Stimulated activated naive CD8-positive, alpha-beta T cell treated with anti-CD3 and anti-CD28 coated beads, Interleukin-15, Interleukin-2, amounts not matched to agents 100 U/mL and 50 U/mL, for 24 hours (primary cell): Measurements from ENCODE around the gene KIR3DL2.
A peak's percentile ranks its signal among the peaks of the same experiment; 100 is the strongest.
"Not testable (repeated sequence)": the region's sequence is repeated elsewhere in the genome, so short reads cannot be mapped to it uniquely, and the experiment has no call there.

Experiments
- ATAC-seq: fragments of 150-1000 bp; cut with Tn5 transposase; one replicate; pipeline ENCODE4 v1.10.0; 2021
- DNase-seq: peaks from one replicate; pipeline ENCODE4 v3.0.0; 2021

Gene KIR3DL2

DNA sequence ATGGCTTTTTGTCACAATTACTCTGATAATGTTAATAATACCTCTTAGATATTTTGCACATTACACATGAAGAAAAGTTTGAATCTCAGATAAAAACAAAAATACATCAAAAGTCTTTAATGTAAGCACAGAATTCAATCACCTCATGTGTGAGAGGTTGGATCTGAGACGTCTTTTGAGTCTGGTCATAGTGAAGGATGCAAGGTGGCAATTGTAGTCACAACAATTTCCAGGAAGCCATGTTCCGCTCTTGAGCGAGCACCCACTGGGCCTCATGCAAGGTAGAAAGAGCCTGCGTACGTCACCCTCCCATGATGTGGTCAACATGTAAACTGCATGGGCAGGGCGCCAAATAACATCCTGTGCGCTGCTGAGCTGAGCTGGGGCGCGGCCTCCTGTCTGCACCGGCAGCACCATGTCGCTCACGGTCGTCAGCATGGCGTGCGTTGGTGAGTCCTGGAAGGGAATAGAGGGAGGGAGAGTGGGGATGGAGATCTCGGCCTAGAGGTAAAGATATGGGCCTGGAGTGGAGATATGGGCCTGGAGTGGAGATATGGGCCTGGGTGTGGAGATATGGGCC lies at the start of gene KIR3DL2:
KIR3DL2 (plus strand) TSS at position 383 of the 580 bp plus-strand sequence; CDS start at position 416, 33 bp downstream.
- not testable (repeated sequence) for ATAC-seq, DNase-seq

DNA sequence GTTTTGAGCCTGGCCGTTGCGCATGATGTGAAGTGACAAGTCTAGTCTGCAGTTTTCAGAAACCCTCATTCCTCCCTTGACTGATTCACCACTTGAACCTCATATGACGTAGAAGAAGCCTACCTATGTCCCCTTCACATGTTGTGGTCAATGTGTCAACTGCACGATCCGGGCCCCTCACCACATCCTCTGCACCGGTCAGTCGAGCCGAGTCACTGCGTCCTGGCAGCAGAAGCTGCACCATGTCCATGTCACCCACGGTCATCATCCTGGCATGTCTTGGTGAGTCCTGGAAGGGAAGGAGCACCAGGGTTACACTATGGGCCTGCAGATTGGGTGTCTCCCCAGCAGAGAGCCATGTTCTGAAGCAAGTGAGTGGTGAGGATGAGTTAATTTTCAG lies 46.8 kb upstream of the KIR3DL2 start, which contains the start of gene KIR2DL4:
KIR2DL4 (plus strand) TSS at position 201 of the 400 bp plus-strand sequence; CDS start at position 243, 42 bp downstream.
- ATAC-seq (no peak), DNase-seq (no peak)

DNA sequence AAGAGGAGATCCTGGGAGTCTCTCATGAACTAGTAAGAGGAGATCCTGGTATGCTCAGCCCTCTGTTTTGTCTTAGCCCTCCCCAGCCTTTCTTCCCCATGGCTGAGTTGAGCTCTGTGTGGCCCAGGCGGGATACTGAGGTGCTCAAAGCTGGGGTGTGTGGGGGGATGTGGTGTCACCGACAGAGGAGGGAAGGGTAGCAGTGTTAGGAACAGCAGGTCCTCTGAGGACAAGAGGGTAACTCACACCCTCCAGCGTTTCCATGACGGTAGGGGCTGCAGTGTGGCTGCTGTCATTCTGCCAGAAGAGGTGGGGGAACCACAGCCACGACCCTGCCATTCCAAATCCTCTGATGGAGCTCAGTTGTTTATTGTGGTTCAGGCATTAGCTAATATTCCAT lies 46.1 kb upstream of the KIR3DL2 start:
- no peak for DNase-seq
- ATAC-seq: no peak

DNA sequence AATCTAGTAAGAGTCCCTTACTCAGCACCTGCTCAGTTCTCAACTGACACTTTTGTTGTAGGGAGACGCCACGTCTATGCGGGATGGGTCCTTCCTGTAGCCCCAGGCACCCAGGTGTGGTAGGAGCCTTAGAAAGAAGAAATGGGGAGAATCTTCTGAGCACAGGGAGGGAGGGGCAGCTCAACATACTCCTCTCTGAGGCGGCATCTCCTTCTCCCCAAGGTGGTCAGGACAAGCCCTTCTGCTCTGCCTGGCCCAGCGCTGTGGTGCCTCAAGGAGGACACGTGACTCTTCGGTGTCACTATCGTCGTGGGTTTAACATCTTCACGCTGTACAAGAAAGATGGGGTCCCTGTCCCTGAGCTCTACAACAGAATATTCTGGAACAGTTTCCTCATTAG lies 45.7 kb upstream of the KIR3DL2 start:
- DNase-seq: no peak
- no peak for ATAC-seq

DNA sequence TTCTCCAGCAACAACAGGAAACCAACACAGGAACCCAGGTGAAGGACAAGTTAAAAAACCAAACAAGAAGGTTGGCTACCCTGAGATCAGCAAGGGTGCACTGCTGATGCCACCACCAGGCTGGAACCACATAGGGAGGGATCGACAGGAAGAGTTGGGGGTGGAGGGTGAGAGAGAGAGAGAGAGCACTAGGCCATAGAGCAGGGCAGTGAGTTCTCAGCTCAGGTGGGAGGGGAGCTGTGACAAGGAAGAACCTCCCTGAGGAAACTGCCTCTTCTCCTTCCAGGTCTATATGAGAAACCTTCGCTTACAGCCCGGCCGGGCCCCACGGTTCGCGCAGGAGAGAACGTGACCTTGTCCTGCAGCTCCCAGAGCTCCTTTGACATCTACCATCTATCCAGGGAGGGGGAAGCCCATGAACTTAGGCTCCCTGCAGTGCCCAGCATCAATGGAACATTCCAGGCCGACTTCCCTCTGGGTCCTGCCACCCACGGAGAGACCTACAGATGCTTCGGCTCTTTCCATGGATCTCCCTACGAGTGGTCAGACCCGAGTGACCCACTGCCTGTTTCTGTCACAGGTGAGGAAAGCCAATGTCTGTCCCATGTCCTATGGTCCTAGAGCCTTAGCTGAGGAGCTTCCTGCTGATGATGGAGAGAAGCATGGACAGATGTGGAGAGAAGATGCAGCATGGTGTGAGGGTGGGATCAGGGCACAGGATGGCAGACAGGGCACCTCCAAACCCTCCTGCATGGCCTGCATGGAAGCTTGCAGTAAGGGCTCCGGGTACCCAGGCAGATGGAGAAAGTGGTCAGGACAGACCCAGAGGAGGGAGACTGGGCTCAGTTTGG lies 44.4 kb upstream of the KIR3DL2 start:
- ATAC-seq (no peak), DNase-seq (no peak)

DNA sequence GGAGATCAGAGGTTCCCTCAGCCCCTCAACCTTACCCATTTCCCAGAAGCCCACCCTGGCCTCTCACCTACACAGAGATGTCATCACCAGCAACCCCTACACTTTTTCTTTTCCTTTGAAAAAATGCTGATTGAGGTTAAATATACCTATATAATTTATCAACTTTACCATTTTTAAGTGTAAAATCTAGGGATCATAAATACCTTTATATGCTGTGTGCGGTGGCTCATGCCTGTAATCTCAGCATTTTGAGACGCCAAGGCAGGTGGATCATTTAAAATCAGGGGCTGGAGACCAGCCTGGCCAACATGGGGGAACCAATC lies 43.8 kb upstream of the KIR3DL2 start:
- no peak for ATAC-seq
- DNase-seq: no peak

DNA sequence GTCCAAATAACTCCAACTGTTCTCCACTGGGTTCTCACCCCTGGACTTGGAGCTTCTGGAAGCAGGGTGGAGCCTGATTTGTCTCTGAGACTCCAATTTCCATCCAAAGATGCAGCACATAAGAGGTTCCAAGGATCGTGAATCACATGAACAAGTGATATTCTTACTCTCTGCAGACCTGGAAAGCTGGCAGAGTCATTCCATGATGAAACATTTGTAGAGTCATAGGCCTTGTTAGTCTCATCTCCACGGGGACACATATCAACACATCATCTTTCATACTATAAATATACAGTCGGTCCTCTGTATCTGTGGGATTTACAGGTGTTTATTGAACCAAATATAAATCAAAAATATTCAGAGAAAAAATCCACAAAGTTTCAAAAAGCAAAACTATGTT lies 35.7 kb upstream of the KIR3DL2 start:
- not testable (repeated sequence) for ATAC-seq, DNase-seq

DNA sequence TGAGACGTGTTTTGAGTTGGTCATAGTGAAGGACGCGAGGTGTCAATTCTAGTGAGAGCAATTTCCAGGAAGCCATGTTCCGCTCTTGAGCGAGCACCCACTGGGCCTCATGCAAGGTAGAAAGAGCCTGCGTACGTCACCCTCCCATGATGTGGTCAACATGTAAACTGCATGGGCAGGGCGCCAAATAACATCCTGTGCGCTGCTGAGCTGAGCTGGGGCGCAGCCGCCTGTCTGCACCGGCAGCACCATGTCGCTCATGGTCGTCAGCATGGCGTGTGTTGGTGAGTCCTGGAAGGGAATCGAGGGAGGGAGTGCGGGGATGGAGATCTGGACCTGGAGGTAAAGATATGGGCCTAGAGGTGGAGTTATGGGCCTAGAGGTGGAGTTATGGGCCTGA lies 34.0 kb upstream of the KIR3DL2 start, which contains the start of gene KIR3DL1:
KIR3DL1 (plus strand) TSS at position 218 of the 400 bp plus-strand sequence.
- not testable (repeated sequence) for DNase-seq, ATAC-seq

DNA sequence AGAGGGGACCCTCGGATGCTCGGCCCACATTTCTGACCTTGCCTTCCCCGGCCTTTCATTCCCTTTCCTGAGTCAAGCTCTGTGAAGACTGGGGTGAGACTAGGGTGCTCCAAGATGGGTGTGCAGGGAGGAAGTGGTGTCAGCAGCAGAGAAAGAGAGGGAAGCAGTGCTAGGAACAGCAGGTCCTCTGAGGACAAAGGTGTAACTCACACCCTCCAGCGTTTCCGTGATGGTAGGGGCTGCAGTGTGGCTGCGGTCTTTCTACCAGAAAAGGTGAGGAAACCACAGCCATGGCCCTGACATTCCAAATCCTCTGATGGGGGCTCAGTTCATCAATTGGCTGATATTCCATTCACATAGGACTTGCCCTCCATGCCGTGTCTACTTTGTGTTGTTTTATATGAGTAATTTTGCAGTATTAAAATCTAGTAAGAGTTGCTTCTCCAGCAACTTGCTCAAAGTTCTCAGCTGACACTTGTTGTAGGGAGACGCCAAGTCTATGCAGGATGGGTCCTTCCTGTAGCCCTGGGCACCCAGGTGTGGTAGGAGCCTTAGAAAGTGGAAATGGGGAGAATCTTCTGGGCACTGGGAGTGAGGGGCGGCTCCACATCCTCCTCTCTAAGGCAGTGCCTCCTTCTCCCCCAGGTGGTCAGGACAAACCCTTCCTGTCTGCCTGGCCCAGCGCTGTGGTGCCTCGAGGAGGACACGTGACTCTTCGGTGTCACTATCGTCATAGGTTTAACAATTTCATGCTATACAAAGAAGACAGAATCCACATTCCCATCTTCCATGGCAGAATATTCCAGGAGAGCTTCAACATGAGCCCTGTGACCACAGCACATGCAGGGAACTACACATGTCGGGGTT lies 32.3 kb upstream of the KIR3DL2 start:
- peak; percentile 23 for ATAC-seq
- no peak for DNase-seq

DNA sequence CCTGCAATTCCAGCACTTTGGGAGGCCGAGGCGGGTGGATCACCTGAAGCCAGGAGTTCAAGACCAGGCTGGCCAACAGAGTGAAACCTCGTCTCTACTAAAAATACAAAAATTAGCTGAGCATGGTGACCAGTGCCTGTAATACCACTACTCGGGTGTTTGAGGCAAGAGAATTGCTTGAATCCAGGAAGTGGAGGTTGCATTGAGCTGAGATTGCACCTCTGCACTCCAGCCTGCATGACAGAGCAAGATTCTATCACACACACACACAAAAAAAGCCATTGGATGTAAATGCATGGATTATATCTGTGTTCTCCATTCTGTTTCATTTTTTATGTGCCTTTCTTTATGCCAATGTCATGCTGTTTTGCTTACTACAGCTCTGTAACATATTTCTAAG lies 25.8 kb upstream of the KIR3DL2 start:
- not testable (repeated sequence) for ATAC-seq, DNase-seq

DNA sequence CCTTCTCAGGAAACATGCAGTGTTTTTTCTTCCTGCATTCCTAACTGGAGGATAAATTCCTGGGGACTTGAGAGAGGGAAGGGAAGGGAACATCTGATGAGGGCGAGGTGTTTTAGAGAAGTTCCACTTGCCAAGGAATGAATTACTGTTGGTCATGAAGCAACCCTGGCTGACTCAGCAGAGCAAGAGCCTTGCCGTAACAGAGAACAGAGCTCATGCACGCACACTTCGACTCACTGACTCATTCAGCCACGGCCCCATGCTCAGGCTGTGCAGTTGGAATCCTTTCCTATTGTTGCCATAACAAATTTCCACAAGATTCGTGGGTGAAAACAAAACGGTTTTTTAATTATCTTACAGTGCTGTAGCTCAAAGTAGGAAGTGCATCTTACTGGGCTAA lies 24.9 kb upstream of the KIR3DL2 start:
- DNase-seq, ATAC-seq: not testable (repeated sequence)

DNA sequence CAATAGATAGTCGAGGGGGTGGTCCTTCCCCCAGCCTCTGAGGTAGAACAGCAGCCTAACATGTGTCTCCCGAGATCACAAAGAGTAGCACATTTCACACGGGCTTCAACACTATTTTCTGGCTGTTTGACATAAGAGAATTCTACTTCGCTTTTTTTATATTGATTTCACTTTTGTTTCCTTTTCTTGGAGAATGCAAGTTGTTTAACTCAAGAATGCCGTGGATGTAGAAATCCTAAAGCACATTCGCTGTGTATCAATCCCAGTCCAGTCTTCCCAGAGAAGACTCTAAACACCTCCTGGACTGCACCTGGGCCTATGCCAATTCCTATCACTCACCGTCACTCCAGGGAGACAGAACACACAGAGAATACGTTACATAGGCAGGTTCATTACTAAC lies 22.2 kb upstream of the KIR3DL2 start:
- not testable (repeated sequence) for DNase-seq, ATAC-seq

DNA sequence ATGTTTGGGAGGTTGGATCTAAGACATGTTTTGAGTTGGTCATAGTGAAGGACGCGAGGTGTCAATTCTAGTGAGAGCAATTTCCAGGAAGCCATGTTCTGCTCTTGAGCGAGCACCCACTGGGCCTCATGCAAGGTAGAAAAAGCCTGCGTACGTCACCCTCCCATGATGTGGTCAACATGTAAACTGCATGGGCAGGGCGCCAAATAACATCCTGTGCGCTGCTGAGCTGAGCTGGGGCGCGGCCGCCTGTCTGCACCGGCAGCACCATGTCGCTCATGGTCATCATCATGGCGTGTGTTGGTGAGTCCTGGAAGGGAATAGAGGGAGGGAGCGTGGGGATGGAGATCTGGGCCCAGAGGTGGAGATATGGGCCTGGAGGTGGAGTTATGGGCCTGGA lies 17.7 kb upstream of the KIR3DL2 start, which contains the start of gene KIR2DS4:
KIR2DS4 (plus strand) TSS at position 181 of the 400 bp plus-strand sequence.
- not testable (repeated sequence) for DNase-seq, ATAC-seq

DNA sequence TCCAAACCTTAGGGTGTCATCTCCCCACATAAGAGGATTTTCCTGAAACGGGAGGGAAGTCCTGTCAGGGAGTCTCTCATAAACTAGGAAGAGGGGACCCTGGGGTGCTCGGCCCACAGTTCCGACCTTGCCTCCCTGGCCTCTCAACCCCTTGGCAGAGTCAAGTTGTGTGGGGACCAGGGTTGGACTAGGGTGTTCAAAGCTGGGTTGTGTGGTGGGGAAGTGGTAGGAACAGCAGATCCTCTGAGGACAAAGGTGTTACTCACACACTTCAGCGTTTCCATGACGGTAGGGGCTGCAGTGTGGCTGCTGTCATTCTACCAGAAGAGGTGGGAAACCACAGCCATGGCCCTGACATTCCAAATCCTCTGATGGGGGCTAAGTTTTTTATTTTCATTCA lies 15.1 kb upstream of the KIR3DL2 start:
- not testable (repeated sequence) for ATAC-seq, DNase-seq

DNA sequence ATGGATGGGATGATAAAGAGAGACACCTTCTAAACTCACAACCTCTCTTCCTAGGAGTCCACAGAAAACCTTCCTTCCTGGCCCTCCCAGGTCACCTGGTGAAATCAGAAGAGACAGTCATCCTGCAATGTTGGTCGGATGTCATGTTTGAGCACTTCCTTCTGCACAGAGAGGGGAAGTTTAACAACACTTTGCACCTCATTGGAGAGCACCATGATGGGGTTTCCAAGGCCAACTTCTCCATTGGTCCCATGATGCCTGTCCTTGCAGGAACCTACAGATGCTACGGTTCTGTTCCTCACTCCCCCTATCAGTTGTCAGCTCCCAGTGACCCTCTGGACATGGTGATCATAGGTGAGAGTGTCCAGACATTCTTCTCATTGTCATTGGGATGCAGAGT lies 12.7 kb upstream of the KIR3DL2 start:
- not testable (repeated sequence) for DNase-seq, ATAC-seq

DNA sequence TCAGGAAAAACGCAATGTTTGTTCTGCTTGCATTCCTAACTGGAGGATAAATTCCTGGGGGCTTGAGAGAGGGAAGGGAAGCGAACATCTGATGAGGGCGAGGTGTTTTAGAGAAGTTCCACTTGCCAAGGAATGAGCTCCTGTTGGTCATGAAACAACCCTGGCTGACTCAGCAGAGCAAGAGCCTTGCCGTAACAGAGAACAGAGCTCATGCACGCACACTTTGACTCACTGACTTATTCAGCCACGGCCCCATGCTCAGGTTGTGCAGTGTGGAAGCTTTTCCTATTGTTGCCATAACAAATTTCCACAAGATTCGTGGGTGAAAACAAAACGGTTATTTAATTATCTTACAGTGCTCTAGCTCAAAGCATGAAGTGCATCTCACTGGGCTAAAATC lies 7.1 kb upstream of the KIR3DL2 start:
- DNase-seq, ATAC-seq: not testable (repeated sequence)

DNA sequence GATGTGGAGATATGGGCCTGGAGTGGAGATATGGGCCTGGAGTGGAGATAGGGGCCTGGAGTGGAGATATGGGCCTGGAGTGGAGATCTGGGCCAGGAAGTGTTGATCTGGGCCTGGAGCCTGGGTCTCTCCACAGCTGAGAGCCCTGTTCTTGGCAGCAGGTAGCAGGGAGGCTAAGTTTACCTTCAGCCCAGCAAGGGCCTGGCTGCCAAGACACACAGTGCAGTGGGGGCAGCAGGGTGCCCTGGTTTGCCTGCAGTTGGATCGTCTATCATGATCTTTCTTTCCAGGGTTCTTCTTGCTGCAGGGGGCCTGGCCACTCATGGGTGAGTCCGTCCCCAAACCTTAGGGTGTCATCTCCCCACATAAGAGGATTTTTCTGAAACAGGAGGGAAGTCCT lies 687 bp downstream of the KIR3DL2 start:
- DNase-seq: no peak
- ATAC-seq: no peak

DNA sequence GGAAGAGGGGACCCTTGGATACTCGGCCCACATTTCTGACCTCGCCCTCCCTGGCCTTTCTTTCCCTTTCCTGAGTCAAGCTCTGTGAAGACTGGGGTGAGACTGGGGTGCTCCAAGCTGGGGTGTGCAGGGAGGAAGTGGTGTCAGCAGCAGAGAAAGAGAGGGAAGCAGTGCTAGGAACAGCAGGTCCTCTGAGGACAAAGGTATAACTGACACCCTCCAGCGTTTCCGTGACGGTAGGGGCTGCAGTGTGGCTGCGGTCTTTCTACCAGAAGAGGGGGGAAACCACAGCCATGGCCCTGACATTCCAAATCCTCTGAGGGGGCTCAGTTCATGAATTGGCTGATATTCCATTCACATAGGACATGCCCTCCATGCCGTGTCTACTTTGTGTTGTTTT lies 1.1 kb downstream of the KIR3DL2 start:
- no peak for DNase-seq
- no peak for ATAC-seq

DNA sequence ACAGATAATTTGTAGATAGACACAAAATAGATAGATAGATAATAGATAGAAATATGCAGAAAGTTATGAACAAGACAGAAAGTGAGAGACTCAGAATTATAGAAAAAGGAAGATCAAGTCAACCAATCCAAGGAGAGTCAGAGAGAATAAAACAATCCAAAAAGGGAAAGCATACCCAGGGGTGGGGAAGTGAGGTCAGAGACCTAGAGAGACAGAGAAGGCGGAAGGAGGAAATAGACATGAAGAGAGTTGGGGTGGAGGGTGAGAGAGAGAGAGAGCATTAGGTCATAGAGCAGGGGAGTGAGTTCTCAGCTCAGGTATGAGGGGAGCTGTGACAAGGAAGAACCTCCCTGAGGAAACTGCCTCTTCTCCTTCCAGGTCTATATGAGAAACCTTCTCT lies 5.0 kb downstream of the KIR3DL2 start:
- not testable (repeated sequence) for DNase-seq, ATAC-seq

DNA sequence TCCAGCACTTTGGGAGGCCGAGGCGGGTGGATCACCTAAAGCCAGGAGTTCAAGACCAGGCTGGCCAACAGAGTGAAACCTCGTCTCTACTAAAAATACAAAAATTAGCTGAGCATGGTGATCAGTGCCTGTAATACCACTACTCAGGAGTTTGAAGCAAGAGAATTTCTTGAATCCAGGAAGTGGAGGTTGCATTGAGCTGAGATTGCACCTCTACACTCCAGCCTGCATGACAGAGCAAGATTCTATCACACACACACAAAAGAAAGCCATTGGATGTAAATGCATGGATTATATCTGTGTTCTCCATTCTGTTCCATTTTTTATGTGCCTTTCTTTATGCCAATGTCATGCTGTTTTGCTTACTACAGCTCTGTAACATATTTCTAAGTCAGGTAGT lies 8.2 kb downstream of the KIR3DL2 start:
- ATAC-seq, DNase-seq: not testable (repeated sequence)

DNA sequence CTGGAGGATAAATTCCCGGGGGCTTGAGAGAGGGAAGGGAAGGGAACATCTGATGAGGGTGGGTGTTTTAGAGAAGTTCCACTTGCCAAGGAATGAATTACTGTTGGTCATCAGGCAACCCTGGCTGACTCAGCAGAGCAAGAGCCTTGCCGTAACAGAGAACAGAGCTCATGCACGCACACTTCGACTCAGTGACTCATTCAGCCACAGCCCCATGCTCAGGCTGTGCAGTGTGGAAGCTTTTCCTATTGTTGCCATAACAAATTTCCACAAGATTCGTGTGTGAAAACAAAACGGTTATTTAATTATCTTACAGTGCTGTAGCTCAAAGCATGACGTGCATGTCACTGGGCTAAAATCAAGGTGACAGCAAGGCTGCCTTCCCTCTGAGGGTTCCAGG lies 9.2 kb downstream of the KIR3DL2 start:
- not testable (repeated sequence) for ATAC-seq, DNase-seq

DNA sequence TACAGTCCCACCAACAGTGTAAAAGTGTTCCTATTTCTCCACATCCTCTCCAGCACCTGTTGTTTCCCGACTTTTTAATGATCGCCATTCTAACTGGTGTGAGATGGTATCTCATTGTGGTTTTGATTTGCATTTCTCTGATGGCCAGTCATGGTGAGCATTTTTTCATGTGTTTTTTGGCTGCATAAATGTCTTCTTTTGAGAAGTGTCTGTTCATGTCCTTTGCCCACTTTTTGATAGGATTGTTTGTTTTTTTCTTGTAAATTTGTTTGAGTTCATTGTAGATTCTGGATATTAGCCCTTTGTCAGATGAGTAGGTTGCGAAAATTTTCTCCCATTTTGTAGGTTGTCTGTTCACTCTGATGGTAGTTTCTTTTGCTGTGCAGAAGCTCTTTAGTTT lies 13.2 kb downstream of the KIR3DL2 start:
- DNase-seq, ATAC-seq: not testable (repeated sequence)
